Stomach (tissue), 4 donors: ENCODE data around the gene SUPT7L.

ENCODE experiments used
- CTCF ChIP-seq, 7 experiments: fragments of 450-650 bp in 4 of 7; fragments of 200-600 bp in 3 of 7; sonication (generic) in 3 of 7; IDR thresholded peaks; one replicate each; pipeline ENCODE4 v1.5.1; 2016 to 2019; ENCODE audit warnings: antibody characterized with exemption in 7 of 7, control low read depth in 2 of 7, mild to moderate bottlenecking in 1 of 7
- EP300 ChIP-seq: sonication (generic); formaldehyde crosslinking; IDR thresholded peaks from one replicate; pipeline ENCODE4 v1.6.1; 2017; ENCODE audit warnings: antibody characterized with exemption
- POLR2A ChIP-seq, 4 donors: fragments of 450-650 bp; IDR thresholded peaks; one replicate each; pipeline ENCODE4 v1.6.1; 2016; ENCODE audit warnings: antibody characterized with exemption in 4 of 4, control low read depth in 2 of 4, mild to moderate bottlenecking in 1 of 4, moderate library complexity in 1 of 4
- POLR2AphosphoS5 ChIP-seq, 3 donors: sonication (generic); formaldehyde crosslinking; IDR thresholded peaks; one replicate each; pipeline ENCODE4 v1.6.1; 2016; ENCODE audit warnings: antibody characterized with exemption in 3 of 3

GRCh38 chr2:27711804-27712203 lies 48.4 kb upstream of the SUPT7L start:
- no peak for TF ChIP-seq CTCF (IDR thresholded peaks at IDR 0.05)
- no peak for TF ChIP-seq POLR2A (IDR thresholded peaks at IDR 0.05)
- no peak for TF ChIP-seq POLR2AphosphoS5 (IDR thresholded peaks at IDR 0.05)
- no peak for TF ChIP-seq EP300
